ENCODE results near the gene POC1A. TPM values are rescaled to one million over a fixed set of nuclear protein-coding genes. Genes with fewer than 3 reads are reported as not detected.

Gene POC1A
- total RNA-seq, 4 donors from 2014 or later = 1.1 to 4.8 (median 4.7) TPM; not detected in 1

DNA sequence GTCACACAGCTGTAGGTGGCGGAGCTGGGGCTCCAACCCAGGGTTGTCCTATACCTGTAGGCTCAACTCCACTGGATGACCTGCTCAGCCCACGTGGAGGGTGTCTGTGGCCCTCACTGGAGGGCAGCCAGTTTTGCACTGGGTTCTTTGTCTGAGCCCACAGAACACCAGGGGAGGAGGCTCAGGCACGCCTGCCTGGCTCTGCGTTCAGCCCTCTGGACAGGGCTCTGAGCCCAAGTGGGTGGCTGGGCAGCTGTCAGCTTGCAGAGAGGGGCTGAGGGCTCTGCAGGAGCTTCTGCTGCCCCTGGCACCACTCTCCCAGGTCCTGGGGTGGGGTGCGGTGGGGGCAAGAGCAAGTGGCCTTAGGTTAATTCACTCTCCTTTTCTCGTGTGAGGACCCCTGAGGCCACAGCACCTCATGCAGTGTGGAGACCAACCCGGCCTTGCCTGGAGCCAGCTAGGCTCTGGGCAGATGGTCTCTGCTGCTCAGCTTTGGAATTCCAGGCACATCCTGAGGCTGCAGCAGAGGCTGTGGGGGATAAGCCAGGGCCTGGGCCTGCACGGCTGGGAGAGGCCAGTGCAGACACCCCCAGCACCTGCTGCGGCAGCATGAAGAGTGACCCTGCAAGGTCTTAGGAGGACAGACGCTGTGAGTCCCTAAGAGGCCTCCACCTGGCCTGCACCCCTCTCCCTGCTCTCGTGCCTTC, 121.4 kb downstream of the POC1A start:
- no peaks in the 10 kb centered on the region for H3K9me3 ChIP-seq
- TF ChIP-seq, protein P1, sequence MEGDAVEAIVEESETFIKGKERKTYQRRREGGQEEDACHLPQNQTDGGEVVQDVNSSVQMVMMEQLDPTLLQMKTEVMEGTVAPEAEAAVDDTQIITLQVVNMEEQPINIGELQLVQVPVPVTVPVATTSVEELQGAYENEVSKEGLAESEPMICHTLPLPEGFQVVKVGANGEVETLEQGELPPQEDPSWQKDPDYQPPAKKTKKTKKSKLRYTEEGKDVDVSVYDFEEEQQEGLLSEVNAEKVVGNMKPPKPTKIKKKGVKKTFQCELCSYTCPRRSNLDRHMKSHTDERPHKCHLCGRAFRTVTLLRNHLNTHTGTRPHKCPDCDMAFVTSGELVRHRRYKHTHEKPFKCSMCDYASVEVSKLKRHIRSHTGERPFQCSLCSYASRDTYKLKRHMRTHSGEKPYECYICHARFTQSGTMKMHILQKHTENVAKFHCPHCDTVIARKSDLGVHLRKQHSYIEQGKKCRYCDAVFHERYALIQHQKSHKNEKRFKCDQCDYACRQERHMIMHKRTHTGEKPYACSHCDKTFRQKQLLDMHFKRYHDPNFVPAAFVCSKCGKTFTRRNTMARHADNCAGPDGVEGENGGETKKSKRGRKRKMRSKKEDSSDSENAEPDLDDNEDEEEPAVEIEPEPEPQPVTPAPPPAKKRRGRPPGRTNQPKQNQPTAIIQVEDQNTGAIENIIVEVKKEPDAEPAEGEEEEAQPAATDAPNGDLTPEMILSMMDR (IDR thresholded peaks at IDR 0.05) = no peak
- no peak for TF ChIP-seq POLR2A (IDR thresholded peaks at IDR 0.05)
- H3K36me3 ChIP-seq = no peaks in the 10 kb centered on the region
- H3K4me1 ChIP-seq = no peaks in the 10 kb centered on the region
- no peak overlapping the region for H3K27ac ChIP-seq
- H3K4me3 ChIP-seq = no peak overlapping the region
- DNase-seq = no peak
- intact Hi-C loops (cut with DNase I; ENCODE audit: low total_unique reads) = no loop called here
- no peaks in the 10 kb centered on the region for H3K27me3 ChIP-seq

DNA sequence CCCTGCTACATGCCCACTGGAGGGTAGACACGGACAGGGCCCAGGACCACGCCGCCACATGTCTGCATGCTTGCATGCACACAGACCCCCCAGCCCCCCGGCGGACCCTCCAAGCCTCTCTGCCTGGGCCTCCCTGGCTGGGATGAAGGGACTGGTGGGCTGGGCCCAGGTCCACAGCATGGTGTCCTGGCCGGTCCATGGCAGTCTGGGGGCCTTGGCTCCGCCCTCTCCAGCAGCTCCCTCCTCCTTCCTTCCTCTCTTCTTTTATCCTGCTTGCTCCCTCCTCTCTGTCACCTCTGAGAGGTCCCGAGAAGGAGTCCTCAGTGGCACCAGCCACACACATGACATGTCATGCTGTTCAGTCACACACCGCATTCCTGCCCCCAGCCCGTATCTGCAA, 122.3 kb downstream of the POC1A start:
- Histone ChIP-seq H3K4me1 (no peaks in the 10 kb centered on the region), H3K27me3 (no peaks in the 10 kb centered on the region), H3K36me3 (no peaks in the 10 kb centered on the region), H3K27ac (no peak overlapping the region), H3K9me3 (no peaks in the 10 kb centered on the region), H3K4me3 (no peak overlapping the region)
- TF ChIP-seq, protein P1 (IDR thresholded peaks at IDR 0.05) = no peak
- TF ChIP-seq POLR2A (IDR thresholded peaks at IDR 0.05) = no peak
- intact Hi-C loops (cut with DNase I; ENCODE audit: low total_unique reads) = no loop called here
- DNase-seq = no peak

DNA sequence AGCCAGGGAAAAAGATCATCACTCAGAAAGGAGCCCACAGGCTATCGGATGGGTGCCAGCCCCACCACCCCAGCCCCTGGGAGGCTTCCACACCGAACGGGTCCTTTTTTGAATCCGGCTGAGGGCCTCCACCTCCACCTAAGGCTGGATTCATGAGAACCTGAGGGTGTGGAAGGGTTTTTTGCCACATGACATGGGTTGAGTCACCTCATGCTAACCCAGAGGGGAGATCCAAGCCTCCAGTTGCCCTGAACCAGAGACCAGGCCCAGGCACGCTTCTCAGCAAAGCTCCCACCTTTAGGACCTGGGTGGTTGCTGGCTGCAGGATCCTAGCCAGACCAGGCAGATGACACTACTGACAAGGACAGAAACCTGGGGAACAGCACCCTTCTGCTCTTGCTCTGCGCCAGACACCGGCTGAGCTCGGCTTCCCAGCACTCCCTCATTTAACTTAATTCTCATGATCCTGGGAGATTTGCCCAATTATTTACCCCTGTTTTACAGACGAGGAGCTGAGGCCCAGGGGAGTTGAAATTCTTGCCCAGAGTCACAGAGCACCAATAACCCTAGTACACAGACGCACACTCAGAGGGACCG, 123.4 kb downstream of the POC1A start:
- DNase-seq = no peak
- Histone ChIP-seq H3K4me3 (no peak overlapping the region), H3K27me3 (no peaks in the 10 kb centered on the region), H3K27ac (no peak overlapping the region), H3K4me1 (no peaks in the 10 kb centered on the region), H3K9me3 (no peaks in the 10 kb centered on the region), H3K36me3 (no peaks in the 10 kb centered on the region)
- intact Hi-C loops (cut with DNase I; ENCODE audit: low total_unique reads) = no loop called here
- TF ChIP-seq, protein P1 (IDR thresholded peaks at IDR 0.05) = no peak
- TF ChIP-seq POLR2A (IDR thresholded peaks at IDR 0.05) = no peak

DNA sequence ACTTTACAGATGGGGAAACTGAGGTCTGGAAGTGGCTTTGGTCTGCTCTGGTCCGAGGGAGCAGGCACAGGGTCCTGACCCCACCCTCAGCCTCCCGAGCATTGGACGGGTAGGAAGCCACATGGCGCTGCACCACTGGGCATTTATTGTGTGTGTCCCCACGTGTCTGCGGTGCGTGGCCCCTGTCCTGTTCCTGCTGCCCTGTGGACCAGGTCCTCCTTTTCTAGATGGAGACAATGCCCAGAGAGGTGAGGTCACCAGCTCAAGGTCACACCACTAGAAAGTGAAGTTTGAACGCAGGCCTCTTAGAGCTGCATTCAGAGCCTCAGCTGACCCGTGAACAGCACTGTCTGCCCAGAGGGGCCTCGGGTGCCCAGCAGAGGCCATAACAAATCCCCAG, 124.7 kb downstream of the POC1A start:
- no peaks in the 10 kb centered on the region for H3K36me3 ChIP-seq
- TF ChIP-seq POLR2A (IDR thresholded peaks at IDR 0.05) = no peak
- TF ChIP-seq, protein P1 (IDR thresholded peaks at IDR 0.05) = no peak
- no peaks in the 10 kb centered on the region for H3K9me3 ChIP-seq
- no peak overlapping the region for H3K27ac ChIP-seq
- no peaks in the 10 kb centered on the region for H3K27me3 ChIP-seq
- intact Hi-C loops (cut with DNase I; ENCODE audit: low total_unique reads) = no loop called here
- DNase-seq = no peak
- no peaks in the 10 kb centered on the region for H3K4me1 ChIP-seq
- H3K4me3 ChIP-seq = no peak overlapping the region

DNA sequence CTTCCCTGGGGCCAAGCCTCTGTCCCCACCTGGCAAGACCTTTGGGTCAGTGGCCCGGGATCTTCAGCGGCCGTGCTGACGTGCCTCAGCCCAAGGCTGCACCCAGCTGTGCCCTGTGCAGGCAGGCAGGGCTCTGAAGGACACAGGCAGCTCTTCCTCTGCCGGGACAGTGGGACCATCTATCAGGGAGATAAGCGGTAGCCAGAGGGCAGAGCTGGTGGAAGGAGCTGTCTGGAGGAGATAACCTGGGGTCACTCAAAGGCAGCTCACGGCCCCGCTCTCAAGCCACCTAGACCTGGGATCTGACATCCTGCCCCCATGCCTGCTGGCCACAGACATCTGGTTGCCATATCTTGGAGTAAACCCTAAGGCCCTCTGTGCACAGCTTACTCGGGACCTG, 125.2 kb downstream of the POC1A start:
- intact Hi-C loops (cut with DNase I; ENCODE audit: low total_unique reads) = no loop called here
- Histone ChIP-seq H3K27me3 (no peaks in the 10 kb centered on the region), H3K27ac (no peak overlapping the region), H3K4me3 (no peak overlapping the region), H3K36me3 (no peaks in the 10 kb centered on the region), H3K4me1 (no peaks in the 10 kb centered on the region), H3K9me3 (no peaks in the 10 kb centered on the region)
- TF ChIP-seq POLR2A (IDR thresholded peaks at IDR 0.05) = no peak
- TF ChIP-seq, protein P1 (IDR thresholded peaks at IDR 0.05) = no peak
- DNase-seq = no peak

Measured in uterus (tissue), 4 donors.